Right lobe of liver (tissue), 4 donors: ENCODE data around the gene ALKBH8.

Experiments
- POLR2A ChIP-seq: fragments of 450-650 bp; IDR thresholded peaks from one replicate; pipeline ENCODE4 v1.6.1; 2017; ENCODE audit warnings: antibody characterized with exemption, mild to moderate bottlenecking
- TF ChIP-seq, protein P1 (sequence below), 4 donors: fragments of 200-600 bp in 3 of 4; fragments of 450-650 bp in 1 of 4; IDR thresholded peaks; one replicate each; pipeline versions ENCODE4 v1.5.1 to v1.8.0; 2016 to 2022; ENCODE audit warnings: antibody characterized with exemption in 4 of 4, mild to moderate bottlenecking in 2 of 4
- donor health status: DM: no; HTN: no; CAD: no.
- donor health status: DM: no; HTN: no; CAD: no.
- donor health status: DM: no; HTN: yes; CAD: no.

DNA sequence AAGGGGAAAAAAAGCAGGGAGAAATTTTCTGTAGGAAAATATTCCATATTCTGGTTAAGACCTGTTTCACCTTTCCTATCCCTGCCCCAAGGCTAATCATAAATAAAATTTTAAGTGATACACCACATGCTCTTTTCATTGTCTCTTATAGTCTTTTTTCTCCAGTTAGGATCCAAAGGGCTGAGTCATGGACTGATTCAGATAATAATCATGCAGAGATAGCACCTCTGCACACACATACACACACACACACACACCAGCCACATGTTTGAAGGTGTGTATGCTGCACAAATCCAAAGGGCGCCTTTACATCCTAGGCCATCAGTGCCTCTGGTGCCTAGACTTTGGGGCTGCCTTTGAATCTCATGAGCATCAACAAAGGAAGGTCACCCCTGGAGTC, 72.4 kb downstream of the ALKBH8 start:
- TF ChIP-seq, protein P1, sequence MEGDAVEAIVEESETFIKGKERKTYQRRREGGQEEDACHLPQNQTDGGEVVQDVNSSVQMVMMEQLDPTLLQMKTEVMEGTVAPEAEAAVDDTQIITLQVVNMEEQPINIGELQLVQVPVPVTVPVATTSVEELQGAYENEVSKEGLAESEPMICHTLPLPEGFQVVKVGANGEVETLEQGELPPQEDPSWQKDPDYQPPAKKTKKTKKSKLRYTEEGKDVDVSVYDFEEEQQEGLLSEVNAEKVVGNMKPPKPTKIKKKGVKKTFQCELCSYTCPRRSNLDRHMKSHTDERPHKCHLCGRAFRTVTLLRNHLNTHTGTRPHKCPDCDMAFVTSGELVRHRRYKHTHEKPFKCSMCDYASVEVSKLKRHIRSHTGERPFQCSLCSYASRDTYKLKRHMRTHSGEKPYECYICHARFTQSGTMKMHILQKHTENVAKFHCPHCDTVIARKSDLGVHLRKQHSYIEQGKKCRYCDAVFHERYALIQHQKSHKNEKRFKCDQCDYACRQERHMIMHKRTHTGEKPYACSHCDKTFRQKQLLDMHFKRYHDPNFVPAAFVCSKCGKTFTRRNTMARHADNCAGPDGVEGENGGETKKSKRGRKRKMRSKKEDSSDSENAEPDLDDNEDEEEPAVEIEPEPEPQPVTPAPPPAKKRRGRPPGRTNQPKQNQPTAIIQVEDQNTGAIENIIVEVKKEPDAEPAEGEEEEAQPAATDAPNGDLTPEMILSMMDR (IDR thresholded peaks at IDR 0.05) = no peak
- TF ChIP-seq POLR2A = no peak
